Ovary (tissue), 9 donors: ENCODE measurements around the gene POLR2E. TPM values are rescaled to one million over a fixed set of nuclear protein-coding genes. Genes with fewer than 3 reads are reported as not detected.

Source experiments
- DNase-seq, 5 donors: peaks; one replicate each; pipeline ENCODE4 v3.0.0-alpha.2; 2019 to 2020
- H3K27ac ChIP-seq, 2 donors: fragments of 200-600 bp; one replicate each; pipeline versions ENCODE4 v1.5.1 to v1.8.0; 2019 to 2022
- H3K27me3 ChIP-seq: fragments of 200-600 bp; one replicate; pipeline ENCODE4 v1.8.0; 2022
- H3K36me3 ChIP-seq: fragments of 200-600 bp; sonication (generic); one replicate; pipeline ENCODE4 v1.5.1; 2019
- H3K4me1 ChIP-seq: one replicate; pipeline ENCODE4 v1.8.1; 2013; ENCODE audit warnings: mild to moderate bottlenecking, moderate library complexity; ENCODE audit not compliant: insufficient read depth
- H3K4me3 ChIP-seq: fragments of 200-600 bp; sonication (generic); one replicate; pipeline ENCODE4 v1.5.1; 2017
- H3K9me3 ChIP-seq, 2 donors: fragments of 200-600 bp in 1 of 2; sonication (generic) in 1 of 2; one replicate each; pipeline versions ENCODE4 v1.5.1 to v1.8.1; 2013 to 2019; ENCODE audit warnings: mild to moderate bottlenecking in 1 of 2, moderate library complexity in 1 of 2
- CTCF ChIP-seq, 3 donors: fragments of 450-650 bp in 2 of 3; fragments of 200-600 bp in 1 of 3; IDR thresholded peaks; one replicate each; pipeline versions ENCODE4 v1.5.1 to v1.8.0; 2016 to 2022; ENCODE audit warnings: antibody characterized with exemption in 3 of 3, mild to moderate bottlenecking in 1 of 3
- EP300 ChIP-seq: sonication (generic); formaldehyde crosslinking; IDR thresholded peaks from one replicate; pipeline ENCODE4 v1.6.1; 2017; ENCODE audit warnings: antibody characterized with exemption
- POLR2A ChIP-seq: fragments of 450-650 bp; IDR thresholded peaks from one replicate; pipeline ENCODE4 v1.6.1; 2017; ENCODE audit warnings: antibody characterized with exemption, mild to moderate bottlenecking, moderate library complexity
- WGBS, 3 donors: extraction: QIAGEN DNeasy Blood & Tissue Kit in 1 of 3; methylation state at CpG; one replicate each; pipeline versions ENCODE4 v1.1.5 to v1.1.7; 2013 to 2017; 5-methylcytosine and 5-hydroxymethylcytosine counted together
- intact Hi-C, 4 donors: fragments of 100-400 bp; cut with DNase I; formaldehyde crosslinking; loops; one replicate each; pipeline versions ENCODE4 v1.11.0 to v1.15.1; 2022 to 2023
- polyA plus RNA-seq, 2 donors: library from polyadenylated mRNA; stranded (reverse); fragments of 200-250 nt in 1 of 2; fragments of 350-450 nt in 1 of 2; fragmentation: Illumina TruSeq in 1 of 2; extraction: RNeasy Lipid Tissue Mini Kit (QIAGEN cat#74804) in 1 of 2; gene quantifications; one replicate each; pipeline ENCODE4 v1.2.3, GENCODE V29; 2013 to 2014
- total RNA-seq, 7 donors: library from RNA; depleted of rRNA in 2 of 7; stranded (reverse); fragments of >200 nt in 2 of 7; fragmentation: NEBNext Ultra II Directional in 3 of 7; extraction: Animal tissue kit (Norgen Biotek cat#: 25700) in 3 of 7; gene quantifications; one replicate each; pipeline versions ENCODE4 v1.1.0 to v1.2.4, GENCODE V29; 2016 to 2023
- donor health status: DM: no; HTN: no; CAD: no; lungs with moderate emphysema.
- donor health status: DM: no; HTN: no; CAD: no.
- donor health status: Bipolar disorder and iron deficiency.
- donor health status: DM: yes; HTN: yes; CAD: no.
- donor health status: DM: no; HTN: no; CAD: no.
- donor health status: DM: yes; HTN: yes; CAD: no.

POLR2E gene
- total and polyA plus RNA-seq, 9 donors, result 11.1 to 157 (median 119) TPM

- Histone ChIP-seq H3K4me1 (peaks cover 13% of the 10 kb centered on the region), H3K27me3 (no peaks in the 10 kb centered on the region), H3K4me3 (no peak overlapping the region), H3K9me3 (no peaks in the 10 kb centered on the region), H3K36me3 (no peaks in the 10 kb centered on the region), H3K27ac (no peak overlapping the region)
- 96% methylated on average over 17 of the region's 17 CpGs for WGBS, 3 donors
- TF ChIP-seq CTCF (IDR thresholded peaks at IDR 0.05) (no peak), POLR2A (no peak), EP300 (no peak)
- DNase-seq, result no peak
- intact Hi-C loops, result no loop called here
These were observed 32.9 kb upstream of the POLR2E start for GRCh38 chr19:1128106-1128505.

- Histone ChIP-seq H3K4me1 (peaks cover 4% of the 10 kb centered on the region), H3K9me3 (no peaks in the 10 kb centered on the region), H3K27me3 (no peaks in the 10 kb centered on the region), H3K4me3 (no peak overlapping the region), H3K27ac (no peak overlapping the region), H3K36me3 (no peaks in the 10 kb centered on the region)
- intact Hi-C loops, result no loop called here
- no peak for DNase-seq
- TF ChIP-seq CTCF (IDR thresholded peaks at IDR 0.05), result no peak
- TF ChIP-seq POLR2A, result no peak
- no peak for TF ChIP-seq EP300
- WGBS, 3 donors, result 83 to 87% (median 83%) methylated on average over 33 of the region's 33 CpGs
These were observed 32.0 kb upstream of the POLR2E start for GRCh38 chr19:1126984-1127760.

GRCh38 chr19:1125601-1126467 lies 30.7 kb upstream of the POLR2E start:
- no peak overlapping the region for H3K4me3 ChIP-seq
- intact Hi-C loops, result no loop called here
- no peaks in the 10 kb centered on the region for H3K27me3 ChIP-seq
- H3K36me3 ChIP-seq, result no peaks in the 10 kb centered on the region
- H3K4me1 ChIP-seq, result no peaks in the 10 kb centered on the region
- H3K27ac ChIP-seq, result no peak overlapping the region
- DNase-seq, result no peak
- no peaks in the 10 kb centered on the region for H3K9me3 ChIP-seq
- TF ChIP-seq EP300 (no peak), POLR2A (no peak), CTCF (IDR thresholded peaks at IDR 0.05) (no peak)
- 81 to 89% (median 88%) methylated on average over 33 of the region's 33 CpGs for WGBS, 3 donors

GRCh38 chr19:1123885-1124677 lies 28.9 kb upstream of the POLR2E start:
- Histone ChIP-seq H3K4me3 (no peak overlapping the region), H3K36me3 (no peaks in the 10 kb centered on the region), H3K9me3 (no peaks in the 10 kb centered on the region), H3K27ac (no peak overlapping the region), H3K27me3 (no peaks in the 10 kb centered on the region), H3K4me1 (no peaks in the 10 kb centered on the region)
- DNase-seq, result no peak
- intact Hi-C loops, result loop anchor here in 1 of 4 donors (5.0 kb wide), 1 partner anchor 63 kb away; no protein-coding TSS in a partner anchor
- 72 to 77% (median 73%) methylated on average over 23 of the region's 23 CpGs for WGBS, 3 donors
- TF ChIP-seq CTCF (IDR thresholded peaks at IDR 0.05) (no peak), EP300 (no peak), POLR2A (no peak)
